Retinal pigment epithelial cell (primary cell): ENCODE results near the gene TRPC4.
A peak's percentile ranks its signal among the peaks of the same experiment; 100 is the strongest.

ENCODE experiments used
- DNase-seq: peaks from one replicate; pipeline ENCODE4 v3.0.0-alpha.2; 2010; ENCODE audit warnings: low read depth
- H3K4me3 ChIP-seq: 2 replicates; pipeline ENCODE4 v1.5.1; 2011; ENCODE audit warnings: mild to moderate bottlenecking, low read length, control low read depth, moderate library complexity
- TF ChIP-seq, protein P1 (sequence below): conservative IDR thresholded peaks from 2 replicates; pipeline ENCODE4 v1.5.1; 2011; ENCODE audit warnings: low read depth, low read length, control low read depth, inconsistent platforms

TRPC4 gene

DNA sequence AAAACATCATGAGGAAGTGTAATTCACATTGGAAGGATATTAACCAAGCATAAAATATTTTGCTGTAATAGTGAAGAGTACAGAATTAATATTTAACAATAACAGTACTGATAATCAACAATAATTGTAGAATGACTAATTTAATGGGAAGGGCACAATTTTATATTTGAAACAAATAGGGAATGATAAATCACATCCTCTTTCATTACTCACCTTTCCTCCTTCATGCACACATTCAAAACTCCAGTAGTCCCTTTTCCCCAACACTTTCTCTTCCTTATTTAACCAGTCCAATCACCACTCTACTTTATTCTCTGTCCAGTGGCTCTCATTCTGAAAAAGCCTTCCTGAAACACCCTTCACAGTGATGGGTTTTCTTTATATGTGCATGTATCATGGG, 160.3 kb downstream of the TRPC4 start:
- DNase-seq, result no peak
- TF ChIP-seq, protein P1, sequence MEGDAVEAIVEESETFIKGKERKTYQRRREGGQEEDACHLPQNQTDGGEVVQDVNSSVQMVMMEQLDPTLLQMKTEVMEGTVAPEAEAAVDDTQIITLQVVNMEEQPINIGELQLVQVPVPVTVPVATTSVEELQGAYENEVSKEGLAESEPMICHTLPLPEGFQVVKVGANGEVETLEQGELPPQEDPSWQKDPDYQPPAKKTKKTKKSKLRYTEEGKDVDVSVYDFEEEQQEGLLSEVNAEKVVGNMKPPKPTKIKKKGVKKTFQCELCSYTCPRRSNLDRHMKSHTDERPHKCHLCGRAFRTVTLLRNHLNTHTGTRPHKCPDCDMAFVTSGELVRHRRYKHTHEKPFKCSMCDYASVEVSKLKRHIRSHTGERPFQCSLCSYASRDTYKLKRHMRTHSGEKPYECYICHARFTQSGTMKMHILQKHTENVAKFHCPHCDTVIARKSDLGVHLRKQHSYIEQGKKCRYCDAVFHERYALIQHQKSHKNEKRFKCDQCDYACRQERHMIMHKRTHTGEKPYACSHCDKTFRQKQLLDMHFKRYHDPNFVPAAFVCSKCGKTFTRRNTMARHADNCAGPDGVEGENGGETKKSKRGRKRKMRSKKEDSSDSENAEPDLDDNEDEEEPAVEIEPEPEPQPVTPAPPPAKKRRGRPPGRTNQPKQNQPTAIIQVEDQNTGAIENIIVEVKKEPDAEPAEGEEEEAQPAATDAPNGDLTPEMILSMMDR, result no peak
- no peak overlapping the region for H3K4me3 ChIP-seq

DNA sequence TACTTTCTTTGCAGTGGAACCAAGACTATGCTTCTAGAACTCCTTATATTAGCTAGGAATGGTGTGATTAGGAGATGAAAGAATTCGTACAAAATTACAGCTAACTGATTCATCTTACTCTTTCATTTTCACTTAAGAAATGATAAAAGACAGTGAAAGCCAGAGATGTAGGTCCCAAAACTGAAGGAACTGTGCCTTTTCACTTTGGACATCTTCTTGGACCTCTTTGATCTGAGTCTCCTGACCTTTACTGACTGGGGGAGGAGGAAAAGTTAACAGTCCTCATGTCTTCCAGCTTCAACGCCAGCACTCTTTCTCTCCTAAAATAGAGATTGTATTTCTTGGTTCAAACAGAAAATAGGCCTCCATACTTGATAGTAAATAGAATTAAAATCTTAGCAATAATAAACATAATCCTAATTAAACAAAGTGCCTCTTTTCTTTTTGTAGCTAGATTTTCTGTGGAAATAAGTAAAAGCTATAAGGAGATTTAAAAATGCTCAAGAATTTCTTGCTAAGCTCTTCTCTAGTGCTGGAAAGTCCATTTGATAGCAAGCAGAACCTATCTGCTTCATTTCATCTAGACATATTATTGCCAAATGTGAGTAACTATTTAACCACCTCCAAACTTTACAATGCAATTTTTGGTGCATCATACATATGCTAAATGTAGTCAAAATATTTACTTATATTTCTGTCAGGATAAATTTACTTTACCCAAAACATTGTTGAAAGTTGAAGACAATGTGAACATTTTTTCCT, 161.7 kb downstream of the TRPC4 start:
- H3K4me3 ChIP-seq, result no peak overlapping the region
- DNase-seq, result no peak
- TF ChIP-seq, protein P1, result no peak

DNA sequence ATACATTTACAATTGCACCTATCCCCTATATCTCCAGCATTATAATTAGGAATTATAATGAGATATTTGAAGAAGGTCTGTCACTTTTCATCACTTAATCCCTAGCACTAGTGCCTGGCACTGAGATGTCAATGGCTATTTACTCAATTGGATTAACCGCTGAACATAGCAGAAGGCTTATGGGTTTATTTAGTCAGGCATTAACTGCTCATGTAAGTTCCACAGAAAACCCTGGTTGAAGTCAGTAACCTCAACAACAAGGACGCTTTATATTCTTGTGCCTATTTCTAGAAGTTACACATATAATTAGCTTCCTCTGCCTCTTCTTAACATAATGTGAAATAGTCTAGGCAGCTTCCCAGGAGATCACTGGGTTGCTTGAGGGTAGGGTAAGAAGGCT, 163.5 kb downstream of the TRPC4 start:
- peak; percentile 97 for DNase-seq
- no peak overlapping the region for H3K4me3 ChIP-seq
- TF ChIP-seq, protein P1, result no peak

DNA sequence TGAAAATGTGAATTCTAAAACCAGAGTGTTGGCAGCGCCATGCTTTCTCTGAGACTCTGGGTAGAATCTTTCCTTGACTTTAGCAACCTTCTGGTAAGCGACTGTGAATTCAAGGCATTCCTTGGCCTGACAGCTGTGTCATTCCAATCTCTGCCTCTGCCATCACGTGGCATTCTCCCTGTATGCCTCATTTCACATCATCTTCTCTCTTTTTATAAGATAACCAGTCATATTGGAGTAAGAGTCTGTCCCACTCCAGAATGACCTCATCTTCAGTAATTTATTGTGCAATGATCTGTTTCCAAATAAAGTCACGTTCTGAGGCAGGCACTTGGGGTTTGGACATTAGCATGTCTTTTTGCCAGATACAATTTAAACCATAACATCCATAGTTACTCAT, 167.6 kb downstream of the TRPC4 start:
- DNase-seq, result no peak
- H3K4me3 ChIP-seq, result no peak overlapping the region
- TF ChIP-seq, protein P1, result no peak

DNA sequence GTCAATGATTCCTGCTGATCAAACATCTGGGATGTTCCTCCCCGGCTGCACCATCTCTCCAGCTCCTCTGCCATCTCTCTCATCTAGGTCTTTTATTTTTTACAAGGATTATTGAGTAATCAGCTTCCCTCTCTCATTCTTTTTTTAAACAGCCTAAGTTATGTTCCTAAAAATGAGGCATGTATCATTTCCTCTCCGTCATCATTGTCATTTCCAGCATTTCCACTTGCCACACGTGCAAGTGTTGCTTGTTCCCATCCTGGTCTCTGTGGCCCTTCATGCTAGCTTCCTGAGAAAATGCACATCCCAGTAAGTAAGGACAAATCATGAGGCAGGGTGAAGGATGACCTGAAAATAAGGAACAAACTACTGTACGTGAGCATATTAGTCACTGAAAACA, 168.3 kb downstream of the TRPC4 start:
- no peak overlapping the region for H3K4me3 ChIP-seq
- TF ChIP-seq, protein P1, result no peak
- DNase-seq, result no peak

DNA sequence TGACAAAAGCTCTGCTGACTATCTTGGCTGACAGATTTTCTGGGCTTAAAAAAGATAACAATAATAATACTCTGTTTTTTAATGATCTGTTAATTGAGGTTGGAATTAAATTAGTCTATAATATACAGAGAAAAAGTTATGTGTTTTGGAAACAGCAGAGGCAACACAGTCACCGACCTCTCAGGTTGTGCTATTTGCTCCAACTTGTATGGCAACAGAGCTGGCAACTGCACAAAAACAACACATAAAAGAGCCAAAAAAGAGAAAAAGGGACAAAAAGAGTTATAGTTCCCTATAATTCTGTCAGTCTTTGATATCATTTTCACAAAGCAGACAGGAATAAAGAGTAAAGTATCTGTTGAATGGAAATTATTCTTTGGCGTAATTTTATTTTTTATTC, 168.7 kb downstream of the TRPC4 start:
- TF ChIP-seq, protein P1, result no peak
- no peak for DNase-seq
- H3K4me3 ChIP-seq, result no peak overlapping the region

DNA sequence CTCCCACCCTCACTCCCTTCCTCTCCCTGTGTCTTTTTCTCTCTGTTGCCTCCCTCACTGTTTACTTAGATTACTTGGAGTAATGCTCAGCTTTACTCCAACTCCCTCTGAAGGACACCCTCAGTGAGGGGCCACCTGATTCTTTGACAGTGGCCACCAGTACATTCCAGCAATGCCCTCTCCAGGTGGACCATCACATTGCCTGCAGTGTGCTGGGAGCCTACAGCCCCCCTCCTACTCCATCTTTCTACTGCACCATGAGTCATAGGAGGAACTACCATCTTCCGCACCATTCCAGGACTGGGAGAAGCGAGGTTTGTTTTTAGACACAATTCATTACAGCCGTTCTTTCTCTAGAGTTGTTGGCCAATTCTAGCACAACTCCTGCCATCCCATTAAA, 174.4 kb downstream of the TRPC4 start:
- TF ChIP-seq, protein P1, result no peak
- H3K4me3 ChIP-seq, result no peak overlapping the region
- no peak for DNase-seq
